SU-DHL-6 (cell line): ENCODE results near the gene SEMA4C.

Experiments
- CTCF ChIP-seq: fragments of 200-600 bp; sonication (generic); IDR thresholded peaks from one replicate; pipeline ENCODE4 v1.5.1; 2017; ENCODE audit warnings: antibody characterized with exemption, mild to moderate bottlenecking, low read length, moderate library complexity; ENCODE audit not compliant: insufficient read depth, poor library complexity, severe bottlenecking
- EZH2phosphoT487 ChIP-seq: fragments of 200-600 bp; sonication (generic), shearing (Covaris generic); conservative IDR thresholded peaks from 2 replicates; pipeline ENCODE4 v1.6.1; 2018; ENCODE audit warnings: mild to moderate bottlenecking, antibody characterized with exemption, low read length, moderate library complexity, mixed read lengths

- TF ChIP-seq CTCF, result no peak
- TF ChIP-seq EZH2phosphoT487, result no peak
These were observed 26.1 kb upstream of the SEMA4C start for GRCh38 chr2:96895746-96896651.
